Pons (tissue), 1 donor: ENCODE data around the gene PSG5.
A peak's percentile ranks its signal among the peaks of the same experiment; 100 is the strongest.
"Not testable (repeated sequence)": the region's sequence is repeated elsewhere in the genome, so short reads cannot be mapped to it uniquely, and the experiment has no call there.

Experiments
- DNase-seq: peaks from one replicate; pipeline ENCODE4 v3.0.0-alpha.2; 2016; ENCODE audit warnings: low spot score

The PSG5 gene

DNA sequence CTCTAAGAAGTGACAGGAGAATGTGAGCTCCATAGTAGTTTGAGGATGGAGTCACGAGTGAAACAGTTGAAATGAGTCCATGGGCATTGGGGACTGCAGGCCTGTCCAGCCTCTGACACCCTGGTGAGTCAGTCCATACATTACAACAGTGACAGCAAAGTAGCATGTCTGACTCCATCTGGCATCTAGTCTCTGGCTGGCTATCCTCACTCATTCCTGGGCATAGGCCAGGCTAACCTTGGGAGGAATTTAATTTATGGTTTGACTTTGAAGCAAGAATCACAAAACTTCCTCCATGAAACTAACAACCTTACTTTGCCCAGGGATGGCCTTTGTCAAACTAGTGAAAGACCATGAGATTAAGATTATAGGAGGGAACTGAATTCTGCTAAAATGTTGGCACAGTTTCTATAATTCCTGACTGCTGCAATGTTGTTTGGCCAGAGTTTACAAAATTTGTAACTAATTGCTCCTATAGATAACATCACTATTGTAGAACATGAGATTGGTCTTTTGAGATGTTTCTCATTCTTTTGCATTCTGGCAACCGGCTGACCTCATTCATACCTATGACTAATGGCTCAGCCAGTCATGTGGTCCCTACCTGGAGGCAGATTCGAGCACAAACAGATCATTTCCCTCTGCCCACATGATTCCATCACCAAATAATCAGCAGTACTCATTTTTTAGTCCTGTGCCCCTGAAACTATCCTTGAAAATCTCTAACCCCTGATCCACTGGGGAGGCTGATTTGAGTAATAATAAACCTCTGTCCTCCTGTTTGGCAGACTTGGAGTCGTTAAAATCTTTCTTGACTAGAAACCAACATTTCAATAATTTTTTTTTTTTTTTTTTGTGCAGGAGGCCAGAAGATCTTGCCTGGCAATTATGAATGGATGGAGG lies 4.2 kb downstream of the PSG5 start:
- DNase-seq, result not testable (repeated sequence)

DNA sequence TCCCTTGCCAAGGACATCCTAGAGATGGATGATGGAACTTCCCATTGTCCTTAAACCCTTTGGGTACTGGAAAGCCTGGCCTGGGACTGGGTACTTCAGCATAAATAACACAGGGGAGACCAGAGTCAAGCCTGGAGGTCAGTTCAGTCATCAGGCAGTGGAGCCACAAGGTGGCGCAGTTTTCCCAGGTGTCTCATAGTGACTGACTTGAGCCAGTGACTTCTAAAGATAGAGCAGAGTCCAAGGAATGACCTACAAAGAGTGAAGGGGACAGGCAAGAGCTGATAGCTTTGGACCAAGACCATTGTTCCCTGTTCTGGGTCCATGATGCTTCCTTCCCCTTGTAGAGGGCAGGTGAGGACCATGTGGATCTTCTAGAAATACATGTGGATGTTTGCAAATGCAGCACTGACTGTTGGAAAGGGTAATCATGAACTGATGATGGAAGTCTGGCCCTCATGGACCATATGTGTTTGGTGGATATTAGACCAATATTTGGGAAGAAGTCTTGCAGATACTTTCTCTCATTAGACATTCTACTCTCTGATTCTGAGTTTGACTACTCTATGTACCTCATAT lies 6.7 kb downstream of the PSG5 start:
- not testable (repeated sequence) for DNase-seq

DNA sequence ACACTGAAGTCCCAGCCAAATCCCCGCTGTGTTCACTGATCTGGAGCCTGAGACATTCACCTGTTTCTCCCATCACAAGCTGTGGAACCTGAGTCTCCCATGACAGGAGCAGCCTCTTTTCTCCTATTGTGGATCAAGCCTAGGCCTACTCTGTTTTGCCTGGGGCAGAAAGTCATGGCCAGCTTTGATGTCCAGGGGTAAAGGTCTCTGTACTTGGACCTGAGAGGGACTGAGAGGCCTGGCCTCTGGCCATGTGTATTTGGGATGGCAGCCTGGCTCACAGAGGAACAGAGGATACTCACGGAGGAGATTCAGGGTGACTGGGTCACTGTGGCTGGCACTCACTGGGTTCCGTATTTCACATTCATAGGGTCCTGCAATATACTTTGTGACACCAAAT lies 7.8 kb downstream of the PSG5 start:
- DNase-seq, result not testable (repeated sequence)

DNA sequence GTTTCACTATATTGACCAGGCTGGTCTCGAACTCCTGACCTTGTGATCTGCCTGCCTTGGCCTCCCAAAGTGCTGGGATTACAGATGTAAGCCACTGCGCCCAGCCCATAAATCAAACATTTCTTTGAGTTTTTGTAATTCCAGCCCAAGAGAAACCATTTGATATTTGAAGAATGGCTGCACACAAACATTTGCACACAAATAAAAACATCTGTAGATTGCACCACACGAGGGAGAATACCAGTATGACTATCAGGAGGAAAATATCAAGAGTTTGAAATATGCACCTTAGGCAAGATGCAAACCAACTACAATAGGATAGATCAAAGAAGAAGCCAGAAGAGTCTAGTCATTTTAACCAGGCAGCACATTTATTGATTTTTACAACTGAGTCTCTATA lies 20.4 kb downstream of the PSG5 start:
- DNase-seq, result not testable (repeated sequence)

DNA sequence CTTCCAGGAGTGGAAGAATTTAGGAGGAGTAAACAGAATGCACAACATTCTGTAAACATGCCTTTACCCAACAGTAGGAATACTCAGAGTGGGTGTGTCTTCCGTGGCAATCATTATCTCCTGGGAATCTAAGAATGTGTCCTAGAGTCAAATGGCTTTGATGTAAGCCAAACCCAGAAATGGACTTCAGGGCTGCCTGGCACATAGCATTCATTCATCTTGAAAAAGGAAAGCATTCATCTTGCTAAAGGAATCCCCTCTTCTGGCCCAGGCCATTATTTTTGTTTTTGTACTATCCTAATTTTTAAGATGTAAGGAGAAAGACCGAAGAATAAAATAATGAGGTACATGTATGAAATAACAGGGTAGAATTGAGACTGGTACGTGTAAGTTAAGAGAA lies 23.2 kb downstream of the PSG5 start:
- DNase-seq, result not testable (repeated sequence)

DNA sequence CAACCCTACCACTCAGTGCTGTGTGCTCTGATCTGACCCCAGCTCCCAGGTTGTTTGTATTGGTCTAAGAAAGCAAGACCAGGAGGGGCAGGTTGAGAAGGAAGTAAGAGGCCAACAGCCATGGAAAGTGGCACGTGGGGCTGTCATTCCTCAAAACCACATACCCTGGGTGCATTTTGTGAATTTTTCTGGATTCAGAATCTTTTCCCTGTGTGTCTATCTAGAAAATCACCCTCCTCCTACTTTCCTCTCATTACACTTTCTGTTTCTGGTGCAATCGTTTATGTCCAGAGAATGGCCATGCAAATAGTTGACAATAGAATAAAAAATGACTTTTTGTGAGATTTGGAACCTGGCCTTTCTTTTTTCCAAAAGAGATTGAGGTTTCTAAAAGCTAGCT lies 24.1 kb downstream of the PSG5 start:
- not testable (repeated sequence) for DNase-seq

DNA sequence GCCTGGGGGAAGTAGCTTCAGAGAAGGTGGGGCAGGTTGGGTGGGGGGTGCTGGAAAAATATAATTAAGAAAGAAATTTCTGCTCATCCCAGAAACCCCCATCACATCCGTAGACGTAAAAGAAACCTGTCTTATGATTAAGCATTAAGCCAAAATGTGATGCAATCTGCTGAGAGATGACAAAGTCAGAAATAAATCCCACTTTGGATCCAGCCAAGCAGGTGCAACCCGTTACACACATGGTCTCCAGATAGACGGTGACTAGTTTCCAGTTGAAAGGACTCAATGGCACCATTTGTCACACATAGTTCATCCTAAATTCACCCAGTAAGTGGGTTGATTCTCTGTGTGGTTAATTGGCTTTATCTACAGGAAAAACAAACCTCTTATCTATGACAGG lies 34.1 kb downstream of the PSG5 start:
- no peak for DNase-seq

DNA sequence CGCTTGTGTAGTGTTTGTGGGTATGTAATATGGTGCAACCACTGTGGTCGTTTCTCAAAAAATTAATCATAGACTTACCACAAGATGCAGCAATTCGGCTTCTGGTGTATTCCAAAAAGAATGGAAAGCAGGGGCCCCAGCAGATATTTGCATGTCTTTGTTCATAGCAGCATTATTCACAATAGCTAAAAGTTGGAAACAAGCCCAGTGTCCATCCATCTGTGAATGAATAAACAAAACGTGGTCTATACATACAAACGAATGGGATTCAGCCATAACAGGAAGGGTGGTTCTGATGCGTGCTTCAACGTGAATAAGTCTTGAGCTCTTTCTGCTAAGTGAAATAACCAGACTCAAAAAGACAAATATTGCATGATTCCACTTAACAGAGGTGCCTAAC lies 36.5 kb downstream of the PSG5 start:
- peak; percentile 27 for DNase-seq

DNA sequence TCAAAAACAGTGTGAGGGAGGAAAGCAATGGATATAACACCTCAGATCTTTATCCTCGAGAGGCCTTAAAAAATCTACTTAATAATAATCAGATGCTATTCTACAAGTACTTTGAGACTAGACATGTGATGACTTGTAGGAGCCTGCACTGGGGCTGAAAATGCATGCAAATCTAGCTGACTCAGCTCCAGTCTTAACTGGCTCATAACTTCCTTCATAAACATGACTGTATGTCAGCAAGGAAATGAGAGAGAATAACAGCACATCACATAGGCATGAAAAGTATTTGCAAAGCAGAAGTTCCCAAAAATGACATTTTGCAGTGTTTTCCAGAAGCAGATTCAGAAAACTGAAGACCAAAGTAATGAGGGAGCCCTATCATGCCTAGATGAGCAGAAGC lies 38.1 kb downstream of the PSG5 start:
- DNase-seq, result no peak

DNA sequence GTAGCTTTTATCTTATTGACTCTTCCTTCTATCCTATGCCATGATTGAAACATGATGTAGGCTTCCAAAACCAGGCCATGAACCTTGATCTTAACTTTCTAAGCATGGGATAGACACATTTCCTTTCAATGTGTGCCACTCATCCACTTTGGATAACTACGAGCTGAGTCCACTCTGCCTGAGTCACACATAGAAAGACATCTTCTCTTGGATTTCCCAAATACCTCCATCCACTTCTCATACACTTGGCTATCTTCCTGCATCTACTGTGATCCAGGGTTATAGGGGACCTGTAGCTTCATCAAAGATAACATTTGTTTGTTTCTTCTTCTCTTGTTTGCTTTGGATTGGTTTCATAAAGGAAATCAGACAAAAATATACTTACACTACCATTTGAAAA lies 44.6 kb downstream of the PSG5 start:
- DNase-seq, result not testable (repeated sequence)

DNA sequence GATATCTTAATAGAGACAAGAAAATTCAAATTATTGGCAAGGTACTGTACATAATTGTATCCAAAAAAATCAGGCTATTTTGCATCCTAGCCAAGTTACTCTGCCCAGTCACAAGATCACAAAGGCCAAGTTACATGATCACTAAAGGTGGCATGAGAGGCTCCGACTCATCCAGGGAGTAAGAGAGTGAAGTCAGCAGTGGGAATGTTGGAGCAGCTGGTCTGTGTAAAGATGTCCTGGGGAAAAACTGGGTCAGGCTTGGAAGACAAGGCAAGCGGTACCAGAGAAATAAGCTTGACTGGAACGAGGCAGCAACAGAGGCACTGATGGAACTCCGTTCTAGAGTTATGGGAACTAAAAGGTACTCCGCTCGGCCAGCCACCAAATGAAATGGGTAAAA lies 53.6 kb downstream of the PSG5 start:
- DNase-seq, result no peak

DNA sequence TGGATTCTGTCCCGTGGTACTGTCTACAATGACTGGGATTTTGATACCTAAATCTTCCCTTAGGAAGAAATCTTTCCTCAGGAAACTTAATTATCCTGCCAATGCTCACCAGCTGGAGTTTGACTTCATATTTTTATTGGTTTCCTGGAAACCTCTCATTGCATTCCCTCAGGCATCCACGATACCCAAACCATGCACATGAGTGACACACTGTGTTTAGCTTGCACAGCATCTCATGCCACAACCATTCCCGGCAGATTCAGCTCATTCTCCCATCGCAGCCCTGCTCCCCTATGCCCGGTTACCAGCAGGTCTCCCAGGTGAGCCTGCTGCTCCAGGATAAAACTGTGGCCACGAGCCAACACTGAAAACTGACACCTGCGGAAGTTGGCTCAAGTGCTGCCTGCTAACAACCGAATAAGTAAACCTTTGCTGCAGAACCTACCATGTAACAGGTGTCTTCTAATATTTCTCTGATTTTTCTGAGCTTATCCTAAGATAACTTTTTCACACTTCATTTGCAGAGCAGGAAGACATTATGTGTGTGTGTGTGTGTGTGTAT lies 55.0 kb downstream of the PSG5 start:
- DNase-seq, result not testable (repeated sequence)

DNA sequence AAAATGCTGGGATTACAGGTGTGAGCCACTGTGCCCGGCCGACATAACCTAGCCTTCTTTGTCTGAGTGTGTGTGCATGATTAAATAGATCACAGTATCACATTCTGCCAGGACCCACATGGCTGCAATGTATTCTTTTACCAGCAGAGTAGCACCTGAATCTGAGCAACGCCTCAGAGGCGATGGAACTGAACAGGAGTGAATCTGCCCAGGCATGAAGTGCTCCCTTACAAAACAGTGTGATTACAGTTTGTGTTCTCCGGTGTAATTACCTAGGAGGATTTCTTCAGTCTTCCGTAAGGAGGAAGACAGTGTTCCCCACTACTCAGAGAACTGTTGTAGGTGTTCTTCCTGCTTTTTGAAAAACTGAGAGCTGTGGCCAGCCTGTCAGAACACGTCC lies 57.1 kb downstream of the PSG5 start:
- DNase-seq, result not testable (repeated sequence)

DNA sequence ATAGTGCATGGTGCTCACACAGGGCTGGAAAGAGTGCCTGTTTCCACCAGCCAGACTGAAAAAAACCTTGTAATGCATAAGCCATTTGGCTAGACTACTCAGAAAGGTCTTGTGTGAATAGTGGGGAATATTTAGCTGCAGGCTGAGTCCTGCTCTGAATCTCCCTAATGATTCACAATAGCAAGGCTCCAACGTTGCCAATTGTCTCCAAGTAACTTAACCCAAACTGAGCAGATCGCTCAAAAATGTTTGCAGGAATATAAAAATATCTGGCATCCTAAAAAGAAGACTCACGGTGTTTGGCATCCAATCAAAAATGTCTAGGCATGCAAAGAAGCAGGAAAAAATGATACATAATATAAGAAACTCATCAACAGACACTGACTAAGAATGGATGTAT lies 59.0 kb downstream of the PSG5 start:
- DNase-seq, result not testable (repeated sequence)

DNA sequence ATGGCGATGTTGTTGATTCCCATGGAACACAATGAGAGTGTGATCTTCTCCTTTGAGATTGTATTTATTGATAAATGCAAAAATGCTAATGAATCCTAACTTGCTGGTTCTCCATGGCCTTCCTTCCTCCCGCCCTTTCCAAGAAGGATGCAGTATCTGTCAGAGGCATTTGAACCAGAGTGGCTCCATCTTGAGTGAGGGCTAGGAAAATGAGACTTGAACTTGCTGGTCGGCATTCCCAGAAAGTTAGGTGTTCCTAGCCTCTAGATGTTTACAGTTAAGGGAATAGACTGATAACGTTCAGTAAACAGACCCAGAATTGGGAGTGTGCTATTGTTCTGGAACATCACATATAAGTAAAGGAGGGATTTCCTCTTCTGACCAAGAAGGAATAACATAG lies 59.6 kb downstream of the PSG5 start:
- DNase-seq, result no peak

DNA sequence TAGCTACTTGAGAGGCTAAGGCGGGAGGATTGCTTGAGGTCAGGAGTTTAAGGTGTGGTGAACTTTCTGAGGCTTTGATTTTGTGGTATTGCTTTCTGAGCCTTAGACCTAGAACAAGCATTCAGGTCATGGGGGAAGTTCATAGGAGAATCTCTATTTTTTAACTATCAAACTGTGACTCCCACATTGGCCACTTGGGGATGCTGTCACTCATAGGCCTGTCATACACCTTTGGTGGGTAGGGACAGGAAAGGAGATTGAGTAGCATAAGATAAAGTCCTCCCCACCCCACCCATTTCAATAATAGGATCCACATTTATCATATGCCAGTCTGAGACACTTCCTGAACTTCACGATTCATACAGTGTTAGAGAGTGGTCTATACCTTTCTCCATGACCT lies 62.0 kb downstream of the PSG5 start:
- DNase-seq, result no peak

DNA sequence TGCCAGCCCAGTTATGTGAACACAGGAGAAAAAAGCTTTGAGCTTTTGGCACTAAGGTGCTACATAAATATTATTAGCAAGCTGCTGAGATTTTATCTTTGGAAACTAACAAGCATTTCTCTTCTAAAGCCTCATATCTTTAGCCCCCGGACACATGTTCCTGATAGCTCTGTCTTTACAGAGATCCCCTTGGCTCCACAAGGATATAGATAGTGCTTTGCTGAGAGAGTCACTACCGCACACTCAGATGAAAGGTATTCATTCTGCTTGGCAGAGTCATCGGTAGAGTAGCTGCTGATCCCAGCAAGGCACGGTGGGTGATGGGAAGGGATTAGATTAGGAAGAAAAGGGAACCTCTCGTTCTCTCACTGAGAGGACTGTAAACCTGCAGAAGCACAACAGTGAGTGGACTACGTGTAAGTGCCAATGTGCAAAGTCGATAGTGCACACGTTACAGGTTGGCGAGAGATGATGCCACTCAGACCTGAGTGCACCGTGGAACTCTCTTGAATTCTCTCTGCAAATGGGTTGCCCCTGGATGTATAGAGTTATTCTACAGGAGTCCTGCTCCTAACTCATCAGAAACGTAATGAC lies 65.8 kb downstream of the PSG5 start:
- DNase-seq, result not testable (repeated sequence)

DNA sequence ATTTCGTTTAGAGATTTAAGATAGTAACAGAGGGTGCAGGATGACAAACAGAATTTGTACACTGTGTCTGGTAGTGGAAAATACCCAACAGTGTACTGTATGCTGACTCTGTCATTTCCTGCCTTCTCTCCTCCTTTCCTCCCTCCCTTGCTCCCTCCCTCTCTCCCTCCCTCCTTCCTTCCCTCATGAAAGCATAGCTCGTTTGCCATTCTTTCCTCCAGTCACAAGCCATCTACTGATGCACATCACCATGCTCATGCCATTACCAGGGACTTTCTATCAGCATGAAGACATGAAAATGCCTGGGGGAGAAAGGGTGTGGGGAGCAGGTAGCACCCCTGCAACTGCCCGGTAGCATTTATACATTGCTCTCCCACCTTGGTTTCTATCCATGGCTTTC lies 66.8 kb downstream of the PSG5 start:
- DNase-seq, result not testable (repeated sequence)
